ENCODE measurements around the gene HTR6. TPM values are rescaled to one million over a fixed set of nuclear protein-coding genes. Genes with fewer than 3 reads are reported as not detected.

The HTR6 gene
- total RNA-seq, 1 experiment from 2014 or later: not detected

DNA sequence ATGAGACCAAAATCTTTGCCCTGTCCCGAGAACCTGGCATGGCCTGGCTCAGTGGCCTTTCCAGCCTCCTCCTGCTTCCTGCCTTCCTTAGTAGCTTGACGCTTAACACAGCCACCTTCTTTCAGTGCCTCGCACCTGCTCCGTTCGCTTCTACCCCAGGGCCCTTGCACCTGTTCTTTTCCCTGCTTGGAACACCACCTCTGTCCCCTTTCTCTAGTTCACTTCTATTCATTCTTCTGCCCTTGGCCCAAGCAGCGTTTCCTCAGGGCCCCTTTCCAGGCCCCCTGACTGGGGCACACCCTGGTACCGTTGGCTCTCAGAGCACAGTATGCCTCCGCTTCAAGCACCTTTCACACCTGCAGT is 9.0 kb upstream of the HTR6 start:
- no peak overlapping the region for H2AFZ ChIP-seq
- H3K4me2 ChIP-seq: no peak overlapping the region
- no peaks in the 10 kb centered on the region for H3K79me2 ChIP-seq (ENCODE audit: low read depth)
- CTCF ChIA-PET: no interaction called here
- no peaks in the 10 kb centered on the region for H3K36me3 ChIP-seq (ENCODE audit: low read depth)
- DNase-seq: no peak
- no peaks in the 10 kb centered on the region for H3K9me3 ChIP-seq (ENCODE audit: insufficient read depth, low read depth)
- H3K4me3 ChIP-seq: no peak overlapping the region
- POLR2A ChIA-PET (ENCODE audit: unreplicated experiment): no interaction called here
- H3F3A ChIP-seq (ENCODE audit: insufficient read depth, low read depth): peaks cover 20% of the 10 kb centered on the region
- no TSS peak for BruUV-seq (replicated peaks)
- H3K4me1 ChIP-seq (replicated peaks; ENCODE audit: insufficient read depth): peaks cover 15% of the 10 kb centered on the region
- no peaks in the 10 kb centered on the region for H3K9me2 ChIP-seq (ENCODE audit: insufficient read depth)
- intact Hi-C loops (cut with micrococcal nuclease; ENCODE audit: unreplicated experiment): no loop called here
- no peaks in the 10 kb centered on the region for H3K27me3 ChIP-seq (ENCODE audit: insufficient read depth, low read depth)
- TF ChIP-seq, protein P1, sequence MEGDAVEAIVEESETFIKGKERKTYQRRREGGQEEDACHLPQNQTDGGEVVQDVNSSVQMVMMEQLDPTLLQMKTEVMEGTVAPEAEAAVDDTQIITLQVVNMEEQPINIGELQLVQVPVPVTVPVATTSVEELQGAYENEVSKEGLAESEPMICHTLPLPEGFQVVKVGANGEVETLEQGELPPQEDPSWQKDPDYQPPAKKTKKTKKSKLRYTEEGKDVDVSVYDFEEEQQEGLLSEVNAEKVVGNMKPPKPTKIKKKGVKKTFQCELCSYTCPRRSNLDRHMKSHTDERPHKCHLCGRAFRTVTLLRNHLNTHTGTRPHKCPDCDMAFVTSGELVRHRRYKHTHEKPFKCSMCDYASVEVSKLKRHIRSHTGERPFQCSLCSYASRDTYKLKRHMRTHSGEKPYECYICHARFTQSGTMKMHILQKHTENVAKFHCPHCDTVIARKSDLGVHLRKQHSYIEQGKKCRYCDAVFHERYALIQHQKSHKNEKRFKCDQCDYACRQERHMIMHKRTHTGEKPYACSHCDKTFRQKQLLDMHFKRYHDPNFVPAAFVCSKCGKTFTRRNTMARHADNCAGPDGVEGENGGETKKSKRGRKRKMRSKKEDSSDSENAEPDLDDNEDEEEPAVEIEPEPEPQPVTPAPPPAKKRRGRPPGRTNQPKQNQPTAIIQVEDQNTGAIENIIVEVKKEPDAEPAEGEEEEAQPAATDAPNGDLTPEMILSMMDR (conservative IDR thresholded peaks at IDR 0.05): no peak
- no peak for TF ChIP-seq EZH2 (IDR thresholded peaks at IDR 0.05; ENCODE audit: low read depth)
- peaks cover 4% of the 10 kb centered on the region for H4K20me1 ChIP-seq (ENCODE audit: insufficient read depth)
- H3K27ac ChIP-seq: no peak overlapping the region

- no peaks in the 10 kb centered on the region for H3K36me3 ChIP-seq (ENCODE audit: low read depth)
- no peaks in the 10 kb centered on the region for H3K9me2 ChIP-seq (ENCODE audit: insufficient read depth)
- H3F3A ChIP-seq (ENCODE audit: insufficient read depth, low read depth): peaks cover 20% of the 10 kb centered on the region
- intact Hi-C loops (cut with micrococcal nuclease; ENCODE audit: unreplicated experiment): no loop called here
- H3K79me2 ChIP-seq (ENCODE audit: low read depth): no peaks in the 10 kb centered on the region
- no peaks in the 10 kb centered on the region for H3K27me3 ChIP-seq (ENCODE audit: insufficient read depth, low read depth)
- CTCF ChIA-PET: no interaction called here
- POLR2A ChIA-PET (ENCODE audit: unreplicated experiment): no interaction called here
- peaks cover 15% of the 10 kb centered on the region for H3K4me1 ChIP-seq (replicated peaks; ENCODE audit: insufficient read depth)
- no TSS peak for BruUV-seq (replicated peaks)
- H3K4me3 ChIP-seq: no peak overlapping the region
- H3K9me3 ChIP-seq (ENCODE audit: insufficient read depth, low read depth): no peaks in the 10 kb centered on the region
- H2AFZ ChIP-seq: no peak overlapping the region
- TF ChIP-seq, protein P1 (conservative IDR thresholded peaks at IDR 0.05): no peak
- no peak for TF ChIP-seq EZH2 (IDR thresholded peaks at IDR 0.05; ENCODE audit: low read depth)
- H3K4me2 ChIP-seq: no peak overlapping the region
- H3K27ac ChIP-seq: no peak overlapping the region
- peaks cover 4% of the 10 kb centered on the region for H4K20me1 ChIP-seq (ENCODE audit: insufficient read depth)
- no peak for DNase-seq
These were observed 8.4 kb upstream of the HTR6 start for GRCh38 chr1:19656134-19656779.

DNA sequence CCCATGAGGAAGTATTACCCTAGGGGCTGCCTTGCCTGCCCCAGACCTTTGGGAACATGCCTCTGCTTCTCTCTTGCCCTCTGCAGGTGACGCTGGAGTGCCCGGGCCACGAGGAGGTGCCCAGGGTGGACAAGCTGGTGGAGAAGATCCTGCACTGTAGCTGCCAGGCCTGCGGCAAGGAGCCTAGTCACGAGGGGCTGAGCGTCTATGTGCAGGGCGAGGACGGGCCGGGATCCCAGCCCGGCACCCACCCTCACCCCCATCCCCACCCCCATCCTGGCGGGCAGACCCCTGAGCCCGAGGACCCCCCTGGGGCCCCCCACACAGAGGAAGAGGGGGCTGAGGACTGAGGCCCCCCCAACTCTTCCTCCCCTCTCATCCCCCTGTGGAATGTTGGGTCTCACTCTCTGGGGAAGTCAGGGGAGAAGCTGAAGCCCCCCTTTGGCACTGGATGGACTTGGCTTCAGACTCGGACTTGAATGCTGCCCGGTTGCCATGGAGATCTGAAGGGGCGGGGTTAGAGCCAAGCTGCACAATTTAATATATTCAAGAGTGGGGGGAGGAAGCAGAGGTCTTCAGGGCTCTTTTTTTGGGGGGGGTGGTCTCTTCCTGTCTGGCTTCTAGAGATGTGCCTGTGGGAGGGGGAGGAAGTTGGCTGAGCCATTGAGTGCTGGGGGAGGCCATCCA is 7.8 kb upstream of the HTR6 start:
- TF ChIP-seq, protein P1 (conservative IDR thresholded peaks at IDR 0.05): no peak
- TF ChIP-seq EZH2 (IDR thresholded peaks at IDR 0.05; ENCODE audit: low read depth): no peak
- peaks cover 20% of the 10 kb centered on the region for H3F3A ChIP-seq (ENCODE audit: insufficient read depth, low read depth)
- no peak overlapping the region for H3K4me2 ChIP-seq
- H3K79me2 ChIP-seq (ENCODE audit: low read depth): no peaks in the 10 kb centered on the region
- no peaks in the 10 kb centered on the region for H3K9me3 ChIP-seq (ENCODE audit: insufficient read depth, low read depth)
- CTCF ChIA-PET: interaction anchor here (0.7 kb wide), 1 partner anchor 554 kb away, joined by 8 read pairs; no protein-coding TSS in a partner anchor
- H3K36me3 ChIP-seq (ENCODE audit: low read depth): no peaks in the 10 kb centered on the region
- no TSS peak for BruUV-seq (replicated peaks)
- H3K27me3 ChIP-seq (ENCODE audit: insufficient read depth, low read depth): no peaks in the 10 kb centered on the region
- peaks cover 4% of the 10 kb centered on the region for H4K20me1 ChIP-seq (ENCODE audit: insufficient read depth)
- no peak overlapping the region for H3K27ac ChIP-seq
- H3K4me1 ChIP-seq (replicated peaks; ENCODE audit: insufficient read depth): peaks cover 15% of the 10 kb centered on the region
- H3K9me2 ChIP-seq (ENCODE audit: insufficient read depth): no peaks in the 10 kb centered on the region
- intact Hi-C loops (cut with micrococcal nuclease; ENCODE audit: unreplicated experiment): no loop called here
- POLR2A ChIA-PET (ENCODE audit: unreplicated experiment): no interaction called here
- no peak overlapping the region for H2AFZ ChIP-seq
- DNase-seq: no peak
- no peak overlapping the region for H3K4me3 ChIP-seq

Measured in PC-9 (cell line).